ENCODE data around the gene CCL17.

CCL17 gene

DNA sequence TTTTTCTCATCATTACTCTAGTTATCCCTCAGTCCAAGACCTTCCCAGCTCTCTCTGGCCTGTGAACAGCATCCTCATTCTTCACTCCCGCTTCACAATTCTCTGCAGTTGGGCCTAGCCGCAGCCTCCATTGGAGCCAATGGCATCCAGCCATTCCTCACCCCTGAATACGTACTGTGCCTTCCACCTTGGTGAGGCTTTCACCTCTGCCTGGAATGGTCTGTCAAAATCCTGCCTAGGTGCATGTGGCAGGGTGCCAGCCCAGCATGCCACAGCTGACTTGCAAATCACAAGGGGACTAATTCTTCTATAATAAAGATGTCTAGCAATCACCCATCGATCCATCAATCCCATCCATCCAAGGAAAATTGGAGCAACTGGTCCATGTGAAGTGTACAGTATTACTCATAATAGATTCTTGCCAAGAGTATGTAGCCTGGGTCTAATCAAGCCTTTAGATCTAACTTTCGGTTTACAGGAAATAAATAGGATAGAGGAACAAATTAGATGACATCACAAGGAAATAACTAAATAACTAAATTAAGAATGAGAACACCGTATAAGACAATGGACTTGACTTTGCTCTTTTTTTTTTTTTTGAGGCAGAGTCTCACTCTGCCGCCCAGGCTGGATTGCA lies 37.3 kb upstream of the CCL17 start:
- TF ChIP-seq, protein P1, sequence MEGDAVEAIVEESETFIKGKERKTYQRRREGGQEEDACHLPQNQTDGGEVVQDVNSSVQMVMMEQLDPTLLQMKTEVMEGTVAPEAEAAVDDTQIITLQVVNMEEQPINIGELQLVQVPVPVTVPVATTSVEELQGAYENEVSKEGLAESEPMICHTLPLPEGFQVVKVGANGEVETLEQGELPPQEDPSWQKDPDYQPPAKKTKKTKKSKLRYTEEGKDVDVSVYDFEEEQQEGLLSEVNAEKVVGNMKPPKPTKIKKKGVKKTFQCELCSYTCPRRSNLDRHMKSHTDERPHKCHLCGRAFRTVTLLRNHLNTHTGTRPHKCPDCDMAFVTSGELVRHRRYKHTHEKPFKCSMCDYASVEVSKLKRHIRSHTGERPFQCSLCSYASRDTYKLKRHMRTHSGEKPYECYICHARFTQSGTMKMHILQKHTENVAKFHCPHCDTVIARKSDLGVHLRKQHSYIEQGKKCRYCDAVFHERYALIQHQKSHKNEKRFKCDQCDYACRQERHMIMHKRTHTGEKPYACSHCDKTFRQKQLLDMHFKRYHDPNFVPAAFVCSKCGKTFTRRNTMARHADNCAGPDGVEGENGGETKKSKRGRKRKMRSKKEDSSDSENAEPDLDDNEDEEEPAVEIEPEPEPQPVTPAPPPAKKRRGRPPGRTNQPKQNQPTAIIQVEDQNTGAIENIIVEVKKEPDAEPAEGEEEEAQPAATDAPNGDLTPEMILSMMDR (IDR thresholded peaks at IDR 0.05), result no peak
- no peak overlapping the region for H3K27ac ChIP-seq
- H3K36me3 ChIP-seq, result no peaks in the 10 kb centered on the region
- H3K4me1 ChIP-seq, result peaks cover 0 to 14% (median 14%) of the 10 kb centered on the region in 4 donors
- intact Hi-C loops (cut with DNase I; ENCODE audit: low total_unique reads), result no loop called here
- DNase-seq, result peak in 1 of 2 donors; percentile 34
- no peaks in the 10 kb centered on the region for H3K27me3 ChIP-seq
- no peak overlapping the region for H3K4me3 ChIP-seq
- H3K9me3 ChIP-seq, result no peaks in the 10 kb centered on the region

DNA sequence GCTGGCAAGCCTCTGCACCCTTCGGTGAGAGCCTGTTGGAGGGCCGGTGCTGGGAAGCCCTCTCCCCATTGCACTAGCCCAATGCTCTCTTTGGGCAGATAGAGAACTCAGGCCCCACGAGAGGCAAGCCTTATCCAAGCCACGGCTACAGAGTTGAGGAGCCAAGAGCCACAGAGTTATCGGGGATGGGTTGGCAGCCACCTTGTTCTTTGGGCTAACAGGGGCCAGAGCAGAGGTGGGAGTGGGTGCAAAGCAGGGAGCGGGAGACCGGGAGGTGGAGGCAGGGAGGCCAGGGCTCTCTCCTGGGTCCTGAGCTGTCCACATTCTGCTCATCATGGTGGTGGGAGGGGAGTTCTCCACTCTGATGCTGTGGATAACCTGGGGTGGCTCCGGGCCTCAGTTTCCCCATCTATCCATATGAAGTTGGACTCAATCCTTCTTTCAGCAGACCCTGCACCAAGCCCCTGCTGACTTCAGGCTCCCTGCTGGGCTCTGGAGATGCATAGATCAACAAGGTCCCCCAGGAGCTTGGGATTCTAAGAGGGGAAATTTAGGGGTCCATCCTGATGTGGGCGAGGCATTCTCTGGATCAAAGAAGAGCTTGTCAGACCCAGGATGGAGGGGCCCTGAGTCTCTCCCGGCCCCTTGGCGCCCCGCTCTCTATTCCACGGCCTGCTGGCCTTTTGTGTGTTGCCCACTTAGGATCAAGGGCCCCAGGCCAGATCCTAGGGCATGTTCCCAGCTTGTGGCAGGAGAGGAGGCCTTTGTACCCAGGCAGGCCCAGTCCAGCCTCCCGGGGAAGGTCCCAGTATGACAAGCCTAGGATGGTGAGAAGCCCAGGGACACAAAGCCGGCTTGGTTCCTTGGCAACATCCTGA lies 32.8 kb upstream of the CCL17 start:
- Histone ChIP-seq H3K4me1 (peaks cover 0 to 41% (median 38%) of the 10 kb centered on the region in 4 donors), H3K27ac (peak overlapping the region; percentile 90 to 96), H3K9me3 (no peaks in the 10 kb centered on the region), H3K27me3 (no peaks in the 10 kb centered on the region), H3K36me3 (no peaks in the 10 kb centered on the region), H3K4me3 (peak overlapping the region; percentile 65 to 78)
- no peak for DNase-seq
- TF ChIP-seq, protein P1 (IDR thresholded peaks at IDR 0.05), result no peak
- intact Hi-C loops (cut with DNase I; ENCODE audit: low total_unique reads), result loop anchor here (2.0 kb wide), 1 partner anchor 67 kb away; no protein-coding TSS in a partner anchor

DNA sequence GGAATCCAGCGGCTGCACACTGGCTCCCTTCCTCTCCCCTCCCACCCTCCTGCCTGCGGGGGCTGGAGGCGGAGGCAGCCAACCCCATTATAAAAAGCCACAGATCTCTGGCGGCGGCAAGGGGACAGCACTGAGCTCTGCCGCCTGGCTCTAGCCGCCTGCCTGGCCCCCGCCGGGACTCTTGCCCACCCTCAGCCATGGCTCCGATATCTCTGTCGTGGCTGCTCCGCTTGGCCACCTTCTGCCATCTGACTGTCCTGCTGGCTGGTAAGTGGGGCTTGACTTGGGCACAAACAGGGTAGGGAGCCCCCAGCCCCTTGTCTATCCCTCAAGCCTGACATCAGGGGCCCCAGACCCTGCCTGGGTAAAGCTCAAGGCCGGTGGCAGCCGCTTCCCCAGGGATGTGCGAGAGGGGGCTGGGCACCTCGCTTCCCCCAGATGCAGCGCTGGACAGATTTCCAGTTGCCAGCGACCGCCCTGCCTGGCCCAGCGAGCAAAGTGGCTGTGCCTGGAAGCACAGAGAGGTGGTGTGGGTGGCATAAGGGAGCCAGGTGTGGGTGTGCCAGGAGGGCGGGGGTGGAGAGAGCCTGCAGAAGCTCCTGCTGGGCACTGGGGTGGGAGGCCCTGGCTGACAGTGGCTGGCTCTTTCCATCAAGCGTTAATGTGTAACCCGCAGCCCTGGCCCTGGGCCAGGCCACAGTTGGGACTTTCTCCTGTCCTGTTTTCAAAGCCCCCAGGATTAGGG lies 32.0 kb upstream of the CCL17 start, which contains the start of gene CX3CL1:
Gene CX3CL1, plus strand, starts transcription at position 119 of the 745 bp plus-strand sequence. Its CDS starts 79 bp downstream, at position 198.
- peak within 1 kb of the TSS; percentile 65 to 78 for H3K4me3 ChIP-seq
- intact Hi-C loops (cut with DNase I; ENCODE audit: low total_unique reads), result loop anchor here (2.0 kb wide), 1 partner anchor 68 kb away; no protein-coding TSS in a partner anchor
- H3K27me3 ChIP-seq, result no peaks in the 10 kb centered on the region
- H3K9me3 ChIP-seq, result no peaks in the 10 kb centered on the region
- peak; percentile 85 to 96 for DNase-seq
- peaks cover 0 to 49% (median 46%) of the 10 kb centered on the region in 4 donors for H3K4me1 ChIP-seq
- H3K27ac ChIP-seq, result peak within 1 kb of the TSS; percentile 90 to 96
- H3K36me3 ChIP-seq, result no peaks in the 10 kb centered on the region
- TF ChIP-seq, protein P1 (IDR thresholded peaks at IDR 0.05), result peak; percentile 30 to 38

DNA sequence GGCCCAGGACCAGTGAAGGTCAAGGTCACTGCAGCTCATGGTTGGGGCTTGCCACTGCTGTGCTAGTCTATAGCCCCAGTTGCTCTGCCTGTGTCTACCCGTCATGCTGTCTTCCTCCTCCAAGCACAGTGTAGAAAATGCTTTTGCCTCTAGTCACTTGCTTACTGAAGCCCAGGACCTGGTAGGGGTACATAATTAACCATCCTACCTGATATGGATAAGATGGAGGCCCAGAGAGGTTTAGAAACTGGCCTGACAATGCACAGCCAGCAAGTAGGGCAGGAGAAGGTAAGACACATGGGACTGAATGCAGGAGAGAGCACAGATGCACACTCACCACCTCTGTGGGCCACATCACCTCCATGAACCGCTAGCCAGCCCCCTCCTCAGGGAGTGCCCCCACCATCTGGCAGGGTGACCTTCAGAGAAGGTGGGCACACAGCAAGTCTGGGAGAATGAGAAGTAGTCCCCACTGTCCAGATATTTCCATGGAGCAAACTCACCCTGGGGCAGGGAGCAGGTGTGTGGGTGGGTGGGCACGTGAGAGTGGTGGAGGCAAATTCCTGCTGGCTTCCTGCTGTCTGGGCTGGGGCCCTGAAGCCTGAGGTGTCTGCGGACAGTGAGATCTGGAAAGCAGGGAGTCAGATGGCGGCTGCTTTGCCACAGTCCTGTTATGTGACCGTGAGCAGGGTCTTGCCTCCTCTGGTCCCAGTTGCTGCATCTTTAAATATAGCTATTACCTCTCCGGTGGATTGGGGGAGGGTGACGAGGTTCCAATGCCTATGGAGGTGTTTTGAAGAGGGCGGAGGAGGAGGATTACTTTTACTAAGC lies 31.2 kb upstream of the CCL17 start:
- Histone ChIP-seq H3K9me3 (no peaks in the 10 kb centered on the region), H3K4me1 (peaks cover 0 to 57% (median 54%) of the 10 kb centered on the region in 4 donors), H3K27ac (peak overlapping the region; percentile 90 to 96), H3K27me3 (no peaks in the 10 kb centered on the region), H3K4me3 (peak overlapping the region; percentile 65 to 78), H3K36me3 (peaks cover 0 to 1% (median 0%) of the 10 kb centered on the region in 3 donors)
- intact Hi-C loops (cut with DNase I; ENCODE audit: low total_unique reads), result loop anchor here (2.0 kb wide), 1 partner anchor 69 kb away; no protein-coding TSS in a partner anchor
- TF ChIP-seq, protein P1 (IDR thresholded peaks at IDR 0.05), result no peak
- no peak for DNase-seq
